ENCODE measurements around the gene LAMTOR3. TPM values are rescaled to one million over a fixed set of nuclear protein-coding genes. Genes with fewer than 3 reads are reported as not detected.

Gene LAMTOR3
- 26.4 to 32.0 TPM (median 27.7 TPM) in 5 replicates for total RNA-seq (2022; extraction: Qiagen RNA extraction)

GRCh38 chr4:99894161-99894997 lies at the start of gene LAMTOR3:
Gene LAMTOR3 (minus strand): TSS chr4:99894427. CDS start chr4:99893963, 464 bp downstream.

Other genes starting within 250 kb of the LAMTOR3 start
- not detected in 5 replicates for gene C4orf54, start 236.6 kb downstream of the LAMTOR3 start, total RNA-seq (2022; extraction: Qiagen RNA extraction)
- not detected in 5 replicates for gene DAPP1, start 77.6 kb downstream of the LAMTOR3 start, total RNA-seq (2022; extraction: Qiagen RNA extraction)
- gene DNAJB14, start 52.2 kb upstream of the LAMTOR3 start, total RNA-seq (2022; extraction: Qiagen RNA extraction), result 14.8 to 28.9 TPM (median 17.5 TPM) in 5 replicates
- gene H2AZ1, start 55.8 kb upstream of the LAMTOR3 start, total RNA-seq (2022; extraction: Qiagen RNA extraction), result 630 to 680 TPM (median 649 TPM) in 5 replicates

All from A549 treated with Hydrocortisone at 1 μM for 4 hours (cell line).